Karpas-422 (cell line): ENCODE data around the gene MAP4K3. TPM values are rescaled to one million over a fixed set of nuclear protein-coding genes. Genes with fewer than 3 reads are reported as not detected.
"Not testable (repeated sequence)": the region's sequence is repeated elsewhere in the genome, so short reads cannot be mapped to it uniquely, and the experiment has no call there.

Source experiments
- DNase-seq: peaks from one replicate; pipeline ENCODE4 v3.0.0-alpha.2; 2015
- H2AFZ ChIP-seq: fragments of 200-600 bp; sonication (generic); 2 replicates; pipeline ENCODE4 v1.6.1; 2014; ENCODE audit warnings: antibody characterized with exemption, low read length, mixed read lengths
- H3K27ac ChIP-seq: fragments of 200-600 bp; sonication (generic); 2 replicates; pipeline ENCODE4 v1.5.1; 2014; ENCODE audit warnings: mild to moderate bottlenecking, low read length, moderate library complexity
- H3K27me3 ChIP-seq: fragments of 200-600 bp; sonication (generic); 2 replicates; pipeline ENCODE4 v1.6.1; 2014; ENCODE audit warnings: low read length, mixed read lengths
- H3K36me3 ChIP-seq: fragments of 200-600 bp; sonication (generic); 2 replicates; pipeline ENCODE4 v1.6.1; 2014; ENCODE audit warnings: low read length, mixed read lengths; ENCODE audit not compliant: insufficient read depth
- H3K4me1 ChIP-seq: fragments of 200-600 bp; sonication (generic); 2 replicates; pipeline ENCODE4 v1.6.1; 2014; ENCODE audit warnings: mild to moderate bottlenecking, low read length, mixed read lengths
- H3K4me2 ChIP-seq: fragments of 200-600 bp; sonication (generic); 2 replicates; pipeline ENCODE4 v1.6.1; 2014; ENCODE audit warnings: low read length, low read depth, mild to moderate bottlenecking; ENCODE audit not compliant: poor library complexity, severe bottlenecking
- H3K4me3 ChIP-seq: fragments of 200-600 bp; sonication (generic); 2 replicates; pipeline ENCODE4 v1.5.1; 2014; ENCODE audit warnings: mild to moderate bottlenecking, antibody characterized with exemption, low read length, mixed read lengths
- H3K79me2 ChIP-seq: fragments of 200-600 bp; sonication (generic); 2 replicates; pipeline ENCODE4 v1.6.1; 2014; ENCODE audit warnings: mild to moderate bottlenecking, low read length, mixed read lengths
- H3K9ac ChIP-seq: fragments of 200-600 bp; sonication (generic); 2 replicates; pipeline ENCODE4 v1.6.0; 2014; ENCODE audit warnings: low read length
- H3K9me2 ChIP-seq: fragments of 200-600 bp; sonication (generic), shearing (Covaris generic); replicated peaks from 2 replicates; pipeline ENCODE4 v1.6.0; 2014; ENCODE audit warnings: mild to moderate bottlenecking, low read length, moderate library complexity; ENCODE audit not compliant: insufficient read depth
- H3K9me3 ChIP-seq: fragments of 300-700, 200-600 bp; sonication (generic); 2 replicates; pipeline ENCODE4 v1.6.1; 2014; ENCODE audit warnings: low read length, mixed read lengths
- H4K20me1 ChIP-seq: fragments of 200-600 bp; sonication (generic); 2 replicates; pipeline ENCODE4 v1.6.1; 2014; ENCODE audit warnings: mild to moderate bottlenecking, antibody characterized with exemption, low read length, low read depth; ENCODE audit not compliant: insufficient read depth
- total RNA-seq: library from RNA; depleted of rRNA; stranded (reverse); fragments of >200 nt; shearing (Covaris generic); gene quantifications from 2 replicates; pipeline ENCODE4 v1.2.3, GENCODE V29; 2014; ENCODE audit warnings: low replicate concordance

MAP4K3 gene
- total RNA-seq, 1 experiment from 2014 or later, result 11.5 TPM

DNA sequence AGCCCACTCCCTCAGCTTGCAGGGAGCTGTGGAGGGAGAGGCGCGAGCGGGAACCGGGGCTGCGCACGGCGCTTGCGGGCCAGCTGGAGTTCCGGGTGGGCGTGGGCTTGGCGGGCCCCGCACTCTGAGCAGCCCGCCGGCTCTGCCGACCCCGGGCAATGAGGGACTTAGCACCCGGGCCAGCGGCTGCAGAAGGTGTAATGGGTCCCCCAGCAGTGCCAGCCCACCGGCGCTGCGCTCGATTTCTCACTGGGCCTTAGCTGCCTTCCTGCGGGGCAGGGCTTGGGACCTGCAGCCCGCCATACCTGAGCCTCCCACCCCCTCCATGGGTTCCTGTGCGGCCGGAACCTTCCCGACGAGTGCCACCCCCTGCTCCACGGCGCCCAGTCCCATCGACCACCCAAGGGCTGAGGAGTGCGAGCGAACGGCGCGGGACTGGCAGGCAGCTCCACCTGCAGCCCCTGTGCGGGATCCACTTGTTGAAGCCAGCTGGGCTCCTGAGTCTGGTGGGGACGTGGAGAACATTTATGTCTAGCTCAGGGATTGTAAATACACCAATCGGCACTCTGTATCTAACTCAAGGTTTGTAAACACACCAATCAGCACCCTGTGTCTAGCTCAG is 192.7 kb downstream of the MAP4K3 start:
- DNase-seq, H3K4me2 ChIP-seq, H3K9me2 ChIP-seq, H3K9ac ChIP-seq, H4K20me1 ChIP-seq, H3K36me3 ChIP-seq, H3K27ac ChIP-seq, H3K79me2 ChIP-seq, H2AFZ ChIP-seq, H3K9me3 ChIP-seq, H3K4me3 ChIP-seq, H3K27me3 ChIP-seq: not testable (repeated sequence)
- H3K4me1 ChIP-seq, result peaks cover 26% of the 10 kb centered on the region

DNA sequence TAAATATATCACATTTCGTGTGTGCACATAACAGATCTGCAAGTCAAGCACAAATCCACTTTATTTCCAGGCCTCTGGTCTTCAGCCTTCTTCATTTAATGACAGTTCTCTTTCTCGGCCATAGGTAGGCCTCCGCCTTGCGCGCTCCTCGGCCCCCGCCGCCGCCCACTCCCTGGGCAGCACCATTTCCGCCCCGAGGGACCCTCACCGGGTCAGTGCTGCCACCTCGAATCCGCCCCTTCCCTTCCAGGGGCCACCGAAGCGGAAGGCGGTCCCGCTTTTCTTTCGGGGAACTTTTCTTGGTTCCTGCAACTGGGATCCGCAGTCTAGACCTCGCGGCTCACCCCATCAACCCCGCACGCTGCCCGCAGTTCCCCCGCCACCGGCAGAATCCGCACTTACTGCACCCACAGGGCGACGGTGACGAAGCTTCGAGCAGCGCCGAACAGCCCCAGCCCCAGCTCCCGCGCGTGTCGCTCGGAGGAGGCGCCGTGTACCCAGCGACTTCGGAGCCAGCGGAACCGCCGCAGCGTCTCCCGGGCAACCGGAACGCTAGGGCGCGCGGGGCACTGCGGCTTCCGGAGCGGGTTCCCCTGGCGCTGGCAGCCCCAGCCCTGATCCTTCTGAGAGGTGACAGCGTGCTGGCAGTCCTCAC is 193.5 kb downstream of the MAP4K3 start, which contains the start of gene CDKL4:
CDKL4 (minus strand) TSS at position 502 of the 655 bp plus-strand sequence.
- no peak for DNase-seq
- H3K4me1 ChIP-seq, result peaks cover 26% of the 10 kb centered on the region
- no peak within 1 kb of the TSS for H3K9ac ChIP-seq
- H3K36me3 ChIP-seq, result no peaks in the 10 kb centered on the region
- H3K79me2 ChIP-seq, result no peaks in the 10 kb centered on the region
- H3K9me3 ChIP-seq, result no peaks in the 10 kb centered on the region
- H2AFZ ChIP-seq, result no peak within 1 kb of the TSS
- H4K20me1 ChIP-seq, result no peaks in the 10 kb centered on the region
- H3K4me2 ChIP-seq, result peak within 1 kb of the TSS; percentile 46
- no peaks in the 10 kb centered on the region for H3K9me2 ChIP-seq
- no peak within 1 kb of the TSS; the same call in 1 of the 2 replicates for H3K4me3 ChIP-seq
- H3K27me3 ChIP-seq, result no peaks in the 10 kb centered on the region
- no peak within 1 kb of the TSS for H3K27ac ChIP-seq

DNA sequence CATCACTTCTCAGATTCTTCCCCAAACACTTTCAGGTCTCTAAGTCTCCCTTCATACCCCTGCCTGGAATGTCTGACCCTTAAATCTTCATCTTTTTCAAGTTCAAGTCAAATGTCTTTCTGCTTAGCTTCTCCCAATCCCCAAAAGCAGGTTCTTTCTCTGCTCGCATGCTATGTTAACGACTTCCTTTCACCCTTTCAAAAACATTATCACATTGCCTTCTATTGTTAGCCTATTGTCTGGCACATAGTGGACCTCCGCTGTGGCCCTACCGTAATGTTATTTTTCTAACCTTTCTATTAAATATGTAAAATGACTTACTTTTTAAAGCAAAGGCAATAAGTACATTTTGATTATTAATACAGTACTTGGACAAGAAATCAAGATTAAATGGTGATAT is 195.5 kb downstream of the MAP4K3 start:
- H3K79me2 ChIP-seq, result no peaks in the 10 kb centered on the region
- DNase-seq, result no peak
- no peak overlapping the region for H3K4me2 ChIP-seq
- H3K4me1 ChIP-seq, result peaks cover 14% of the 10 kb centered on the region
- no peaks in the 10 kb centered on the region for H3K27me3 ChIP-seq
- no peaks in the 10 kb centered on the region for H3K9me3 ChIP-seq
- no peaks in the 10 kb centered on the region for H4K20me1 ChIP-seq
- no peak overlapping the region for H2AFZ ChIP-seq
- H3K27ac ChIP-seq, result no peak overlapping the region
- H3K9me2 ChIP-seq, result no peaks in the 10 kb centered on the region
- H3K9ac ChIP-seq, result no peak overlapping the region
- H3K4me3 ChIP-seq, result no peak overlapping the region
- no peaks in the 10 kb centered on the region for H3K36me3 ChIP-seq

- Histone ChIP-seq H3K79me2 (no peaks in the 10 kb centered on the region), H2AFZ (no peak overlapping the region), H3K9me3 (no peaks in the 10 kb centered on the region), H3K36me3 (no peaks in the 10 kb centered on the region), H3K27ac (no peak overlapping the region), H4K20me1 (no peaks in the 10 kb centered on the region), H3K27me3 (no peaks in the 10 kb centered on the region), H3K9ac (no peak overlapping the region), H3K9me2 (no peaks in the 10 kb centered on the region), H3K4me2 (no peak overlapping the region), H3K4me3 (no peak overlapping the region), H3K4me1 (peaks cover 6% of the 10 kb centered on the region)
- no peak for DNase-seq
Observed at GRCh38 chr2:39240758-39241157, 196.3 kb downstream of the MAP4K3 start.

DNA sequence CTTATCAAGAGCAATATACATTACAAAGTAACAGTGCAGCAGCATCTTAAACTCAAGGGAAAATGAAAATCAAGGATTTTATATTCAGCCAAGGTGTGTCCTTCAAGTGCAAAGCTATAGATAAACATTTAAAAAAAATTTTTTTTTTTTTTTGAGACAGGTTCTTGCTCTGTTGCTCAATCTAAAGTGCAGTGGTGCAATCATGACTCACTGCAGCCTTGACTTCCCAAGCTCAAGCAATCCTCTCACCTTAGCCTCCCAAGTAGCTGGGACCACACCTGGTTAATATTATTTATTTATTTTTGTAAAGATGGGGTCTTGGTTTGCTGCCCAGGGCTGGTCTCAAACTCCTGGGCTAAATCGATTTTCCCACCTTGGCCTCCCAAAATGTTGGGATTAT is 202.3 kb downstream of the MAP4K3 start:
- Histone ChIP-seq H3K4me2 (no peak overlapping the region), H3K9me3 (no peaks in the 10 kb centered on the region), H3K36me3 (no peaks in the 10 kb centered on the region), H3K9ac (no peak overlapping the region), H3K79me2 (no peaks in the 10 kb centered on the region), H3K9me2 (no peaks in the 10 kb centered on the region), H2AFZ (no peak overlapping the region), H4K20me1 (no peaks in the 10 kb centered on the region), H3K4me1 (0 out of 2 replicates have a peak, but pooled peaks cover under 1% of the 10 kb centered on the region), H3K4me3 (no peak overlapping the region), H3K27ac (no peak overlapping the region), H3K27me3 (no peaks in the 10 kb centered on the region)
- no peak for DNase-seq

DNA sequence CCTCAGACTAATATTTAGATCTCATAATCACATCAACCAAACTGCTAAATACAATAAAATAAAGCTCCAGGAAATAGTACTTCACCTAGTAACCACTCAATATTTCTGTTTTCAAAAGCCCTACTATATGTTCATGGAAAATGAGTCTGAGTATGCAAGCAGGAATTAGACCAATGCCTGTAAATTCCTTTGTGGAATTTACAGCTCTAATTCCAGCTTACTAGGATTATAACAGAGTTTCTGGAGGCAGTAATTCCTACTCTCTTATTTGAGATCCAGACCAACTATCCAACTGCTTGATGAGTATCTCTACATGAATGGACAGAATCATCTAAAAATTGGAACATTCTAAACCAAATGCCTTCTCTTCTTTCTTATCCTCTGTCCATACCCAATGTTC is 204.9 kb downstream of the MAP4K3 start:
- DNase-seq, result no peak
- Histone ChIP-seq H3K27ac (no peak overlapping the region), H3K36me3 (no peaks in the 10 kb centered on the region), H3K4me2 (no peak overlapping the region), H3K4me3 (no peak overlapping the region), H3K27me3 (no peaks in the 10 kb centered on the region), H3K4me1 (peaks cover 19% of the 10 kb centered on the region), H3K79me2 (no peaks in the 10 kb centered on the region), H4K20me1 (no peaks in the 10 kb centered on the region), H2AFZ (no peak overlapping the region), H3K9me3 (no peaks in the 10 kb centered on the region), H3K9me2 (no peaks in the 10 kb centered on the region), H3K9ac (no peak overlapping the region)

DNA sequence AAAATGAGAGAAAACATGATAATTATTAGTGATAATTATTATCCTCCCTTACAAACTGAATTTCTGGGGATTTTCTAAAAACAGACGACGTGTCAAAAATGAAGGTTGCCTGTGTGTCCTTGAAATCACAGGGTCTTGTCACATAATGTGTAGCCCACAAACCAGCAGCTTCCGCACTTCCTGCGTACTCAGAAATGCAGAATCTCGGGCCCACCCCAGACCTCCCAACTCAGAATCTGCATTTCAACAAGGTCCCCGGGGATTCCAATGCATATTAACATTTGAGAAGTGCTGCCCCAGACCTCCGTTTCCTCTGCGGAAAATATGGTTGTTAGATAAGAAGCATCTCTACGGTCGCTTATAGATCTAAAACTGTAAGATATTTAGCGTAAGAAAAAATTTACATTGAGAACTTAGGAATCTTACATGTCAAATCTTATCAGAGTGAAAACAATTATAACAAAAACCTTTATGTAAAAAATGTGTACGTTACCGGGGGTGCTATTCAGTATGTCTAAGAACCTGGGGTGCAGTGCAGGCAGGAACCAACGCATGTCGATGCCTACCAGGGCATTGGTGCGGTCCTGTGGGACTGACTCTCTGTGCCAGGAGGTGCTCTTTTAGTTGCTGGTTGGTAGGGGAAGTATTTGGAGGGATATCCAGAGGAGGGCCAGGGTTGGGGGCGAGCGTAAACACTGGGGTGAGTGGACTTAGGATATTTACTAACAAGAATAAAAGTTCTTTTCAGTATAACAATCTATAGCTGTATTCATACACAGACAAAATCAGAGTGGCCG is 208.5 kb downstream of the MAP4K3 start:
- Histone ChIP-seq H3K4me1 (peaks cover 19% of the 10 kb centered on the region), H3K79me2 (no peaks in the 10 kb centered on the region), H3K27ac (no peak overlapping the region), H3K27me3 (no peaks in the 10 kb centered on the region), H2AFZ (peak overlapping the region; percentile 8), H3K9ac (peak overlapping the region; percentile 54), H3K9me3 (no peaks in the 10 kb centered on the region), H3K4me2 (peak overlapping the region; percentile 70), H3K36me3 (no peaks in the 10 kb centered on the region), H3K9me2 (no peaks in the 10 kb centered on the region), H4K20me1 (no peaks in the 10 kb centered on the region), H3K4me3 (peak overlapping the region; percentile 58)
- DNase-seq, result peak; percentile 82
